Measurements from ENCODE around the gene TTLL8.

GRCh38 chr22:50086526-50086925 is 28.4 kb upstream of the TTLL8 start:
- TF ChIP-seq CTCF (IDR thresholded peaks at IDR 0.05; ENCODE audit: low read length): no peak
- TF ChIP-seq EZH2 (optimal IDR thresholded peaks at IDR 0.05; ENCODE audit: low read depth, low read length): no peak
- TF ChIP-seq EZH2phosphoT487 (IDR thresholded peaks at IDR 0.05; ENCODE audit: low read length): no peak
